GM18951 (cell line): ENCODE data around the gene NAGA.

Experiments used
- POLR2A ChIP-seq: IDR thresholded peaks from 4 replicates; pipeline ENCODE4 v1.6.1; 2011; ENCODE audit warnings: mild to moderate bottlenecking; ENCODE audit not compliant: insufficient read length, insufficient read depth; ENCODE audit errors: extremely low read depth
- in situ Hi-C: fragments of 300-500 bp; cut with MboI; formaldehyde crosslinking; loops from one replicate; pipeline ENCODE4 v1.12.0; 2022; ENCODE audit warnings: low sequenced_read_pairs, mixed read lengths, inconsistent platforms; ENCODE audit not compliant: unreplicated experiment

Gene NAGA

DNA sequence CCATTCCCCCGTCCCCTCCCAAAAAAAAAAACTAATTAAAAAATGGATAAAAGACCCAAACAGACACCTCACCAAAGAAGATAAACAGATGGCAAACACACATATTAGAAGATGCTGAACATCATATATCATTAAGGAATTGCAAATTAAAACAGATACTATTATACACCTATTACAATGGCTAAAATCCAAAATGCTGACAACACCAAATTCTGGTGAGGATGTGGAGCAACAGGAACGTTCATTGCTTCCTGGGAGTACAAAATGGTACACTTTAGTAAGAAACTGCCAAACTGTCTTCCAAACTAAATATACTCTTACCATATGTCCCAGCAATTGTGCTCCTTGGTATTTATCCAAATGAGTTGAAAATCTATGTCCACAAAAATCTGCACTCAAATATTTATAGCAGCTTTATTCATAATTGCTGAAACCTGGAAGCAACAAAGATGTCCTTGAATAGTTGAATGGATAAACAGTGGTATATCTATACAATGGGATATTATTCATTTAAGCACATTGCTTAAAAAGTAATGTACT, 19.9 kb downstream of the NAGA start:
- in situ Hi-C loops, result no loop called here
- TF ChIP-seq POLR2A, result no peak

- in situ Hi-C loops, result no loop called here
- no peak for TF ChIP-seq POLR2A
These were observed 28.8 kb downstream of the NAGA start for GRCh38 chr22:42041784-42042183.

DNA sequence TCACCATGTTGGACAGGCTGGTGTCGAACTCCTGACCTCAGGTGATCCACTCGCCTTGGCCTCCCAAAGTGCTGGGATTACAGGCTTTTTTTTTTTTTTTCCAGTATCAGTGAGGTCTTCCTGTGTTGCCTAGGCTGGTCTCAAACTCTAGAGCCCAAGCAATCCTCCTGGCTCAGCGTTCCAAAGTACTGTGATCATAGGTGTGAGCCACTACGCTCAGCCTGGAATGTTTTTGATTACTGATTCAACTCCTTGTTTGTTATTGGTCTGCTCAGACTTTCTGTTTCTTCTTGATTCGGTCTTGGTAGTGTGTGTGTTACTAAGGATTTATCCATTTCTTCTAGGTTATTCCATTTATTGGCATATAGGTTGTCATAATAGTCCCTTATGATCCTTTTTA, 31.3 kb downstream of the NAGA start:
- in situ Hi-C loops, result no loop called here

GRCh38 chr22:42035256-42035655, 35.4 kb downstream of the NAGA start:
- TF ChIP-seq POLR2A, result no peak

More for the DNA sequence above, 31.3 kb downstream of the NAGA start:
- no peak for TF ChIP-seq POLR2A

GRCh38 chr22:42033263-42034181, 37.1 kb downstream of the NAGA start:
- no peak for TF ChIP-seq POLR2A
- in situ Hi-C loops, result no loop called here

More at GRCh38 chr22:42035256-42035655, 35.4 kb downstream of the NAGA start:
- in situ Hi-C loops, result no loop called here

DNA sequence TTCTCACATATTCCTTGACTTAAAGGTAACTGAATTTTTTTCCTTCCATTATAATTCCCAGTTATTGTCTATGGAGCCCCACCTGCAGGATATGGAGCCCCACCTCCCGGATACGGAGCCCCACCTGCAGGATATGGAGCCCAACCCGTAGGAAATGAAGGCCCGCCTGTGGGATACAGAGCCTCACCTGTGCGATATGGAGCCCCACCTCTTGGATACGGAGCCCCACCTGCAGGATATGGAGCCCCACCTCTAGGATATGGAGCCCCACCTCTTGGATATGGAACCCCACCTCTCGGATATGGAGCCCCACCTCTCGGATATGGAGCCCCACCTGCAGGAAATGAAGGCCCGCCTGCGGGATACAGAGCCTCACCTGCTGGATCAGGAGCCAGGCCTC, 43.9 kb downstream of the NAGA start:
- no peak for TF ChIP-seq POLR2A
- in situ Hi-C loops, result no loop called here

DNA sequence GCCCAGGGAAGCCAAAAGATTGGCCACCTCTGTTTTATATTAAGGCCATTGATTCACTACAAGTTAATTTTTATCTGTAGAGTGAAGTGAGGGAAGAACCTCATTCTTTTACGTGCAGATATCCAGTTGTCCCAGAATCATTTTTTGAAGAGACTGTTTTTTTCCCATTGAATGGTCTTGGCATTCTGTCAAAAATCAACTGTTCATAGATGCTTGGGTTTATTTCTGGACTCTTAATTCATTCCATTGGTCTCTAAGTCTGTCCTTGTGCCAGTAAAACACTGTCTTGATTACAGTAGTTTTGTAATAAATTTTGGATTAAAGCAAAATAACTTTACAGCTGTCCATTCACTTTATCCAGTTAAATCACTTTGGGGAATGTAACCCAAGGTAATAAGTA, 45.2 kb downstream of the NAGA start:
- in situ Hi-C loops, result no loop called here

GRCh38 chr22:42022162-42022847, 48.3 kb downstream of the NAGA start:
- in situ Hi-C loops, result no loop called here

More for the DNA sequence above, 45.2 kb downstream of the NAGA start:
- TF ChIP-seq POLR2A, result no peak

DNA sequence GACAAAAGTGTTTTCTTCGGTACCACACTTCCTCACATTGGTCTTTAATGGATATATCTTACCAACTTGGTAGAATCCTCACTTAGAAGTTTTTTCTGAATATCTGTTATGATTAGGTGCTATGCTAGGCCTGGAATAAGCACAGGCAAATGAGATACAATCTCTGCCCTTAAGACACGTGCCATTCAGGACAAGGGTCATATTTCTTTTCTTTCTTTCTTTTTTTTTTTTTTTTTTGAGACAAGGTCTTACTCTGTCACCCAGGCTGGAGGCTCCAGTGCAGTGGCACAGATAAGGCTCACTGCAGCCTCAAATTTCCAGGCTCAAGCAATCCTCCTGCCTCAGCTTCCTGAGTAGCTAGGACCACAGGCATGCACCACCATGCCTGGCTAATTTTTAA, 49.0 kb downstream of the NAGA start:
- in situ Hi-C loops, result no loop called here
- no peak for TF ChIP-seq POLR2A

More at GRCh38 chr22:42022162-42022847, 48.3 kb downstream of the NAGA start:
- no peak for TF ChIP-seq POLR2A

GRCh38 chr22:42018224-42018623, 52.4 kb downstream of the NAGA start:
- TF ChIP-seq POLR2A, result no peak
- in situ Hi-C loops, result no loop called here

- in situ Hi-C loops, result no loop called here
- no peak for TF ChIP-seq POLR2A
These were observed 54.5 kb downstream of the NAGA start for GRCh38 chr22:42016111-42016510.

- TF ChIP-seq POLR2A, result no peak
- in situ Hi-C loops, result no loop called here
These were observed 57.2 kb downstream of the NAGA start for GRCh38 chr22:42013385-42013784.

DNA sequence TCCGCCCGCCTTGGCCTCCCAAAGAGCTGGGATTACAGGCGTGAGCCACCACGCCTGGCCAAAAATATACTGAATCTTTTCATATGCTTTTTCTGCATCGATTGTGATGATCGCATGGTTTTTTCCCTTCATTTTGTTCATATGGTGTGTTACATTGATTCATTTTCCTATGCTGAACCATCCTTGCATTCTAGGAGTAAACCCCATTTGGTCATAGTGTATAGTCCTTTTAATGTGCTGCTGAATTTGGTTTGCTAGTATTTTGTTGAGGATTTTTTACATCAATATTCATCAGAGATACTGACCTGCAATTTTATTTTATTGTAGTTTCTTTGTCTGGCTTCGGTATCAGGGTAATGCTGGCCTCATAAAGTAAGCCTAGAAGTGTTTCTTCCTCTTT, 59.8 kb downstream of the NAGA start:
- in situ Hi-C loops, result no loop called here
- no peak for TF ChIP-seq POLR2A
